GM12875 (cell line): ENCODE measurements around the gene TFF1.

Source experiments
- H3K4me3 ChIP-seq: one replicate; pipeline ENCODE4 v1.5.1; 2011; ENCODE audit warnings: low read depth, low read length, control low read depth
- TF ChIP-seq, protein P1 (sequence below): IDR thresholded peaks from 2 replicates; pipeline ENCODE4 v1.5.1; 2011; ENCODE audit warnings: low read depth, mild to moderate bottlenecking, control low read depth, inconsistent platforms, low read length, moderate library complexity, borderline replicate concordance; ENCODE audit not compliant: insufficient read depth

Gene TFF1

DNA sequence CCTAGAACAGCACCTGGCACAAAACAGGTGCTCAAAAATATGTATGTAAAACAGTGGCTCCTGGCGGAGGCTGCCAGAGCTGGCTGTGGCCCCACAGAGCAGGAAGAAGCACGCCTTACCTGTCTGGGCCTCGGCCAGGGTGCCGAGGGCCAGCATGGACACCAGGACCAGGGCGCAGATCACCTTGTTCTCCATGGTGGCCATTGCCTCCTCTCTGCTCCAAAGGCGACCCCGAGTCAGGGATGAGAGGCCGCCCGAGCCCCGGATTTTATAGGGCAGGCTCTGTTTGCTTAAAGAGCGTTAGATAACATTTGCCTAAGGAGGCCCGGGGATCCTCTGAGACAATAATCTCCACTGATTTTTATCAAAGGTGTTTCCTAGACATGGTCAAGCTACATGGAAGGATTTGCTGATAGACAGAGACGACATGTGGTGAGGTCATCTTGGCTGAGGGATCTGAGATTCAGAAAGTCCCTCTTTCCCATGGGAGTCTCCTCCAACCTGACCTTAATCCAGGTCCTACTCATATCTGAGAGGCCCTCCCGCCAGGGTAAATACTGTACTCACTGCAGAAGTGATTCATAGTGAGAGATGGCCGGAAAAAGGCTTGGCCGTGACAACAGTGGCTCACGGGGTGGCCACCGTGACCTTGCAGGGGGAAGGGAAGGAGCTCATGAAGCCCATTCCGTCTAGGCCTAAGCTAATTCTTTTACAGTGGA, at the start of gene TFF1:
Gene TFF1 (minus strand): TSS at position 244 of the 719 bp plus-strand sequence. CDS start 40 bp downstream, at position 204.
- TF ChIP-seq, protein P1, sequence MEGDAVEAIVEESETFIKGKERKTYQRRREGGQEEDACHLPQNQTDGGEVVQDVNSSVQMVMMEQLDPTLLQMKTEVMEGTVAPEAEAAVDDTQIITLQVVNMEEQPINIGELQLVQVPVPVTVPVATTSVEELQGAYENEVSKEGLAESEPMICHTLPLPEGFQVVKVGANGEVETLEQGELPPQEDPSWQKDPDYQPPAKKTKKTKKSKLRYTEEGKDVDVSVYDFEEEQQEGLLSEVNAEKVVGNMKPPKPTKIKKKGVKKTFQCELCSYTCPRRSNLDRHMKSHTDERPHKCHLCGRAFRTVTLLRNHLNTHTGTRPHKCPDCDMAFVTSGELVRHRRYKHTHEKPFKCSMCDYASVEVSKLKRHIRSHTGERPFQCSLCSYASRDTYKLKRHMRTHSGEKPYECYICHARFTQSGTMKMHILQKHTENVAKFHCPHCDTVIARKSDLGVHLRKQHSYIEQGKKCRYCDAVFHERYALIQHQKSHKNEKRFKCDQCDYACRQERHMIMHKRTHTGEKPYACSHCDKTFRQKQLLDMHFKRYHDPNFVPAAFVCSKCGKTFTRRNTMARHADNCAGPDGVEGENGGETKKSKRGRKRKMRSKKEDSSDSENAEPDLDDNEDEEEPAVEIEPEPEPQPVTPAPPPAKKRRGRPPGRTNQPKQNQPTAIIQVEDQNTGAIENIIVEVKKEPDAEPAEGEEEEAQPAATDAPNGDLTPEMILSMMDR: no peak

DNA sequence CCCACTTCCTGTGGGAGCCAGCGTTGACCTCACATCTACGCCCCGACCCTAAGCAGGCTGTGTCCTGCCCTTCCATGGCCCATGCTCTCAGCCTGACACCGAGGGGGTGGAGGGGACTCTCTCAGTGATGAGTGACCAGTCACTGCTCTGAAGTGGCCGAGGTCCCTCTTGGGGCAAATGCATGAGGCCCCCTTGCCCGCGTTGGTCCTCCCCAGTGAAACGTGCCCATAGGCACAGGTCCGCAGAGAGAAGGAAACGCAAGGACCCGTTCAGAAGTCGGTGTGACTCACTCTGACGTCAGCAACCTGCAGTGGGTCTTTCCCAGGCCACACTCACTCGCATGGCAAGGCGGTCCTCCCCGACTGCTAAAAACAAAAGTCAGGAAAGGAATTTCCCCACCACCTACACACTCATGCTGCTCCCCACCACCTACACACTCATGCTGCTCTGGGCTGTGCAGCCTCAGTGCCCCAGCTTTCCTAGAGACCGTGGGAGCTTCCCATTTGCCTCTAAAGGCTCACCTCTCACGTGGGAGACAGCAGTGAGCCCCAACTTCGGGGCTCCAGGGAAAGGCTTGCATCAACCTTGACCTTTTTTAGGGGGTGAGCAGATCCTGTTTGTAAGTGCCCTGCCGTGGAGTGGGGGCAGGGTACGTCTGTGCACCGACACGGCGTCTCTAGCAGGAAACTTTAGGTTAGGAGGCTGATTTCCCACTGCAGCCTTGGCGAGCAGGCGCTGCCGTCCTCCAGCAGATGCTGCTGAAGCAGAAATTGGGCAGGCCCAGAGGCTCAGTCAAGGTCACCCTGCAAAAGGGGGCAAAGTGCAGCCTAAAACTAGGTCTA, 48.8 kb upstream of the TFF1 start:
- TF ChIP-seq, protein P1: no peak
- peak overlapping the region; percentile 39 for H3K4me3 ChIP-seq

More for the DNA sequence above, at the start of gene TFF1:
- no peak within 1 kb of the TSS for H3K4me3 ChIP-seq

DNA sequence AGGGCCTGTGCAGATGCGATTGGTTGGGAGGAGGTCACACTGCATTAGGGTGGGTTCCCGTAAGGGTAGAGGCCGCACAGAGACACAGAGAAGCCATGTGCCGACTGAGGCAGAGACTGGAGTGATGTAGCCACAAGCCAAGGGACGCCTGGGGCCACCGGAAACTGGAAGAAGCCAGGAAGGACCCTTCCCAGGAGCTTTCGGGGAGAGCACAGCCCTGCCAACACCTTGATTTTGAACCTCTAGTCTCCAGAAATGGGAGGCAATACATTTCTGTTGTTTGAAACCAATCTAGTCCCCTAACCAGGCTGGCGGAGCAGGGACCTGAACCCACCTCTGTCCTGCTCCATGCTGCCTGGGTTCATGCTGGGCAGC, 48.2 kb upstream of the TFF1 start:
- TF ChIP-seq, protein P1: no peak
- no peak overlapping the region for H3K4me3 ChIP-seq

DNA sequence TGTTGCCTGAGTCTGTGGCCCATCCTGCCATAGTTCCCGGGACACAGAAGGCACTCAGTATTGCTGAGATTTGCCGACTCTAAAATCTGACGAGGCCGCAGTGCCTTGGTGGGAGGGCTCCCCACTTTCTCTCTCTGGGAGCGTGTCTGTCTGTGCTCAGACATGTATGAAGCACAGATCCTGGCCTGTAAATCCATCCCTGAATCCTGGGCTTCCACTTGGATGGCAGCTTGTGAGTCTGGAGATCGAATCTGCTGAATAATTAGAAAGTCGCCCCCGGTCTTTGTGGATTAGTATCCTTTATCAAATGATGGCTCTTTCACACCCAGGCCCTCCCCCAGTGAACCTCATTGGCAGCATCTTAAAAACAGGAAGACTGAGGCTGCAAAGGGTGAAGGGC, 47.7 kb upstream of the TFF1 start:
- no peak overlapping the region for H3K4me3 ChIP-seq
- TF ChIP-seq, protein P1: no peak

DNA sequence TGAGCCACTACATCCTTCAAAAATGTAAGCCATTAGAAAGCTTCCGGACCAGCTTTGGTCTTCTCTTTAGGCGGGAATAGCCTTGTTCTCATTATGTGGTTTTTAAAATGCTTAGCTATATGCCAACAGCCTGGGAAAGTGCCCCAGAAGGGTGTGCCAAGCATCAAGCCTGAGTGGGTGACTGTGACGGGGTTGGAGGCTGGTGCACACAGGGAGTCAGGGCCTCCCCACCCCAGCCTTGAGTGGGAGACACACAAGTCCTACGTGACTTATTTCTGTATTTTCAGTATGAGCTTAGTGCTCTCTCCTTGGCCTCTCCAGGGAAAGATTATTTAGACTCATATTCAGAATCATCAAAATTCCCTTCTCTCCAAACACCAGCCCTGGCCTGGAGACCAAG, 47.2 kb upstream of the TFF1 start:
- no peak overlapping the region for H3K4me3 ChIP-seq
- TF ChIP-seq, protein P1: no peak

DNA sequence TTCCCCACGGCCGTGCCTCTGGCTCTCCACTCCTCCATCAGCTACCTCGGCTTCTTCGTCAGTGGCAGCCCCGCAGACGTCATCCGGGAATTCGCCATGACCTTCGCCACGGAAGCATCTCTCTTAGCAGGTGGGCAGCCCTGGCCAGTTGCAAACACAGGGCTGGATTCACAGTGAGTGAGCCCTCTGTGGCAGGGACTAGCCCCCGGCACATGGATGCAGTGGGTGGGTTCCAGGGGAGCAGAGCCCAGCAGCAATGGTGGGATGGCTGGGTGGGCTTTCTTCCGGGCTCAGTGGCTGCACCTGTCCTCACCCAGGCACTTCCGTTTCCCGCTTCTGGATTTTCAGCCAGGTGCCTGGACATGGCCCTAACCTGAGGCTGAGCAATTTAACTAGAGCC, 46.8 kb upstream of the TFF1 start:
- H3K4me3 ChIP-seq: no peak overlapping the region
- TF ChIP-seq, protein P1: no peak

DNA sequence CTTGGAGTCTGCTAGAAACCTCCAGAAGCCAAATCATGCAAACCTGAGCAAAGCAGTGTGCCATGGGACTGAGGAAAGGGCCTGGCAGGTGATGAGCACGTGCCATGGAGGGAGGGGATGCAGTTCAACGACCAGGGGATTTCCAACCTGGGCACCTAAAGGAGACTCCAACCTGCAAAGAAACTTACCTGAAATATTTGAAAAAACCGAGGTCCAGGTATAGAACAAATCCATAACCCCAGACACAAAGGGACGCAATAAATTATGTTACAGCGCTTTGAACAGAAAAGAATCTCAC, 46.2 kb upstream of the TFF1 start:
- no peak overlapping the region for H3K4me3 ChIP-seq
- TF ChIP-seq, protein P1: no peak
